ENCODE data around the gene ERMAP.

Gene ERMAP, protein sequence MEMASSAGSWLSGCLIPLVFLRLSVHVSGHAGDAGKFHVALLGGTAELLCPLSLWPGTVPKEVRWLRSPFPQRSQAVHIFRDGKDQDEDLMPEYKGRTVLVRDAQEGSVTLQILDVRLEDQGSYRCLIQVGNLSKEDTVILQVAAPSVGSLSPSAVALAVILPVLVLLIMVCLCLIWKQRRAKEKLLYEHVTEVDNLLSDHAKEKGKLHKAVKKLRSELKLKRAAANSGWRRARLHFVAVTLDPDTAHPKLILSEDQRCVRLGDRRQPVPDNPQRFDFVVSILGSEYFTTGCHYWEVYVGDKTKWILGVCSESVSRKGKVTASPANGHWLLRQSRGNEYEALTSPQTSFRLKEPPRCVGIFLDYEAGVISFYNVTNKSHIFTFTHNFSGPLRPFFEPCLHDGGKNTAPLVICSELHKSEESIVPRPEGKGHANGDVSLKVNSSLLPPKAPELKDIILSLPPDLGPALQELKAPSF

GRCh38 chr1:42816585-42817439 lies at the start of gene ERMAP, which contains the start of gene SVBP:
Gene ERMAP (plus strand): TSS chr1:42817122. CDS start chr1:42830449, 13,327 bp downstream.
Gene SVBP (minus strand): TSS chr1:42817397. CDS start chr1:42816544, 853 bp downstream.
- peak; percentile 86 to 93 (median 93) for DNase-seq (ENCODE audit: low read depth in 2 of 3, low spot score in 1 of 3)

- DNase-seq (ENCODE audit: low read depth in 2 of 3, low spot score in 1 of 3), result no peak
Observed at GRCh38 chr1:42767510-42768000, 49.4 kb upstream of the ERMAP start.

GRCh38 chr1:42768172-42768571 lies 48.8 kb upstream of the ERMAP start:
- DNase-seq (ENCODE audit: low read depth in 2 of 3, low spot score in 1 of 3), result no peak

GRCh38 chr1:42769811-42770210 lies 47.1 kb upstream of the ERMAP start:
- DNase-seq (ENCODE audit: low read depth in 2 of 3, low spot score in 1 of 3), result no peak

- no peak for DNase-seq (ENCODE audit: low read depth in 2 of 3, low spot score in 1 of 3)
Observed at GRCh38 chr1:42773420-42773819, 43.5 kb upstream of the ERMAP start.

DNA sequence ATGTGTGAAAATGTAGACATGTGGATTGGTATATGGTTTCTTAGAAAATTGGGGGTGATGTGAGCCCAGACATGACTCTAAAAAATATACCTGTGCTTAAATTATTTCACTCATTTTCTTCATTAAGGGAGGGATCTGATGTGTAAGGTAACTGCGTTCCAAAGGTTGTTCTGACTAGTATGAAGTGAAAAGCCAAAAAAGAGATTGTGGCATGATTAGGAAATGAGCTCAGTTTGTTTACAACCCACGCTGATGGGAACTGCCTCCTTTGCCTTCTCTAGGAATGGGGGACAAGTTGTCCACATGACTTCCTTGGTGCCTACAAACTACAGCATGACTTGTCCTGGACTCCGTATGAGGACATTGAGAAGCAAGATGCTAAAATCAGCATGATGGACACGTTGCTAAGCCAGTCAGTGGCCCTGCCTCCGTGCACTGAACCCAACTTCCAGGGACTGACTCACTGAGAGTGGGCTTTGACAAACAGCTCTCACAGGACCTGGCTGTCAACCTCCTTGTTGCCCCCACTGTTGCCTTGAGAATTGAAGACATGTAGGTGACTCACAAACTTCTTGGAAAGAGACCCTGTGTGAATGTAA lies 41.9 kb upstream of the ERMAP start:
- DNase-seq (ENCODE audit: low read depth in 2 of 3, low spot score in 1 of 3), result no peak

- DNase-seq (ENCODE audit: low read depth in 2 of 3, low spot score in 1 of 3), result no peak
Observed at GRCh38 chr1:42776502-42776901, 40.4 kb upstream of the ERMAP start.

DNA sequence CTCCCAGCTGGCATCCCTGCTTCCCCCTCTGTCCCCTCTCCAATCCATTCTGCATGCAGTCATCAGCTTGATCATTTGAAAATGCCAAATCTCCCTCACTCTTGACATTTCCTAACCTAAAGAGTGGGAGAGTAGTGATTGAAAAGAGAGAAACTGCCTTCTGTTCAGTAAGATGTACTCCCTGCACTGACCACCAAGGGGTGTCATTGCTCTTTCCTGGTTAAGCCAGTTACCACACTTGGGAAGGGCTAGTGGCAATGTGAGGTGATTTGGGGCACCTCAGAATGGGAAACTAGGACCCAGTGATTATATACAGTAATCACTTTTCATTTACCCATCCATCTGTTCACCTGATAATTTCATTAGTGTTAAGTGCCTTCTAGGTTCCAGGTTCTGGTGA lies 39.1 kb upstream of the ERMAP start:
- DNase-seq (ENCODE audit: low read depth in 2 of 3, low spot score in 1 of 3), result no peak

DNA sequence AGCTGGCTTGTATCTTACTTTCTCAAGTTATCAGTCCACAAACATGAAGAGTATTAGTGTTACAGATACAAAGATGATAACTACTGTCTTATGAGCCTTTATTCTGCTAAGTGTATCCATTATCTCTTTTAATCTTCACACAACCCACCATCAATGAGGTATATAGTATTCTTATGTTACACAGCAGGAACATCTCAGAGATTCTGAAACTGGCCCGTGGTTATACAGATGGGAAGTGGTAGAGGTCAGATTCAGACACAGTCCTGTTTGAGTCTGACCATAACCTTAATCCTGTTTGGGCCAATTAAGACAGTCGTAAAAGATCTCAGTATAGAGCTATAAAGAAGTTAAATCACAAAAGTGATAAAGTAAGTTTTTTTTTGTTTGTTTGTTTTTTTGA lies 37.2 kb upstream of the ERMAP start:
- DNase-seq (ENCODE audit: low read depth in 2 of 3, low spot score in 1 of 3), result no peak

GRCh38 chr1:42780176-42780575 lies 36.7 kb upstream of the ERMAP start:
- no peak for DNase-seq (ENCODE audit: low read depth in 2 of 3, low spot score in 1 of 3)

DNA sequence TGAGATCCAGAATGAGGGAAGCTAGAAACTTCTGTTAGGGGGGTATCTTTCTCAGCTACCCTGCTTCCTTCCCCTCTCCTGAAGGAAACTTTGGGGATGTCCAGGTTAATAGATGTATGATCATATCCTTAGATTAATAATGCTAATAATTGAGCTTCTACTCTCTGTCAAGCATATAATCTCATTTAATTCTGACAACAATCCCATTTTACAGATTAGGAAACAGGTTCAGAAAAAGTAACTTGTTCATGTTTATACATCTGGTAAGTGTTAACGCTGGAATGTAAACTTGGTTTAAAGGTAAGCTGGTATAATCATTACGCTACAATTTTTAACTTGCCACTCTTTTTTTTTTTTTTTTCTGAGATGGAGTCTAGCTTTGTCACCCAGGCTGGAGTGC lies 33.8 kb upstream of the ERMAP start:
- DNase-seq (ENCODE audit: low read depth in 2 of 3, low spot score in 1 of 3), result no peak

DNA sequence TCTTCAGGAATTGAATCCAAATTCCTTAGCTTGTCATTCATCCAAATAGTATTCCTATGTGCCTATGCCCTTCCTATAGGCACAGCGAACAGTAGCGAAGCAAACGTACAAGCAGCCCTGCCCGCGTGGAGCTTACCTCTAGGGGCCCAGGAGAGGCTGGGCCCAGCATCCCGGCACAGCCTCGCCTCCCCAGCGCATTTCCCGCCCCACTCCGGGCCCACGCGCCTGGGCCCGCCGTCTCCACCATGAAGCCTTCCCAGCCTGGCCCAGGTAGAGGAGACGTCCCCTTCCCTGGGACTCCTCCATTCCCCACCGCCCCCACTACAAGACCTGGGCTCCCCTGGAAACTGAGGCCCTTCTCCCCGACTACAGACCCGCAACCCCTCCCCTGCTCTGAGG lies 32.4 kb upstream of the ERMAP start:
- DNase-seq (ENCODE audit: low read depth in 2 of 3, low spot score in 1 of 3), result no peak

DNA sequence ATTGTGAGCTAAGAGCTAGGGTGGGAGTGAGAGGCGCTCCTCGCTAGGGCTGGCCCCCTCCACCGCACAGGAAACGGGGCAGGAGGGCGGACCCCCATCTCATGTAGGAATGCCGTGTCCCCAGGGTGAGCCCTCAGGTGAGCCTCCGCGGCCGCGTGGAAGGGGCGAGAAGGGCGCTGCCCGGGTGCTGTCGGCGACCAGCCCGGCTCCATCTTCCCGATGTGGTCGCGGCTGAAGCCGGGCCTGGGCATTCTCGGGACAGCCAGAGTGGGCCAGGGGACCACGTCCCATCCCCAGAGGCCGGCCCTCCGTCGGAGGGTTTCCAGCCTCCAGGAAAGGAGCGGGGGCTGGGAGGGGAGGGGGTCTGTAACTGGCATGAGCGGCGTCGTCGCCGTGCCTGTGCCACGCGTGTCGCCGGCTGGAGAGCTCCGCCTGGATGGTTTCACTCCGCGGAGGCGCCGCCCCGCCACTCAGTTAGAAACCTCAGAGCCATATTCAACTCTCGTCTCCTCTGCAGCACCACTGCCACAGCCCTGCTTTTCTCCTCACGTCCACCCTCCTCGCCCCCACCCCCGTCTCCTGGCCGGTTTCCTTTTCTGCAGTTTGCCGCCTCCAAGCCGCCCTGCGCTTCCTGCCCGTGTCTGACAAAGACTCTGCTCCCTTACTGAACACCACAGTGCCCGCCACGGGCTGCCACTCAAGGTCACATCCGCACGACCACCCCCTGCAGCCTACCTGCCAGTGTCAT lies 31.8 kb upstream of the ERMAP start, which contains the start of gene TMEM269:
TSS of gene TMEM269 (plus strand) at position 46 of the 748 bp plus-strand sequence. CDS start 4,903 bp downstream, outside the sequence.
- DNase-seq (ENCODE audit: low read depth in 2 of 3, low spot score in 1 of 3), result peak in 1 of 3 donors; percentile 17

DNA sequence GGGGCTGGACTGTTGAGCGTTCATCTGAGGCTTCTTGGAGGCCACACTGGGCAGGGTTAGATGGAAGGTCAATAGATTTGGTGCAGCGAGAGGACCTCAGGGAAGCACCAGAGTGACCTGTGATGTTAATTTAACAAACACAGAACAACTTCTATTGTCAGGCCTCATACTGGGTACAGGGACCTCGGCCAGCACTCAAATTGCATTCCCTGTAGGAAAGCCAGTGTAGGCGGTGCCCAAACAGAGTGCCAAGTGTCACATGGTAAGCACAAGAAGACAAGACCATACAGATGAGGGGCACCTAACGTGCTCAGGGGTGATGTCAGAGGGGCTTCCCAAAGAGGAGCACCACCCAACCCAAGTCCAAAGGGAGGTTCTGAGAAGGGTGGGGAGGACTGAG lies 30.8 kb upstream of the ERMAP start:
- no peak for DNase-seq (ENCODE audit: low read depth in 2 of 3, low spot score in 1 of 3)

- no peak for DNase-seq (ENCODE audit: low read depth in 2 of 3, low spot score in 1 of 3)
Observed at GRCh38 chr1:42788021-42788420, 28.9 kb upstream of the ERMAP start.

GRCh38 chr1:42793824-42794223 lies 23.1 kb upstream of the ERMAP start:
- no peak for DNase-seq (ENCODE audit: low read depth in 2 of 3, low spot score in 1 of 3)

- DNase-seq (ENCODE audit: low read depth in 2 of 3, low spot score in 1 of 3), result no peak
Observed at GRCh38 chr1:42797414-42797813, 19.5 kb upstream of the ERMAP start.

GRCh38 chr1:42797979-42798378 lies 18.9 kb upstream of the ERMAP start:
- no peak for DNase-seq (ENCODE audit: low read depth in 2 of 3, low spot score in 1 of 3)

DNA sequence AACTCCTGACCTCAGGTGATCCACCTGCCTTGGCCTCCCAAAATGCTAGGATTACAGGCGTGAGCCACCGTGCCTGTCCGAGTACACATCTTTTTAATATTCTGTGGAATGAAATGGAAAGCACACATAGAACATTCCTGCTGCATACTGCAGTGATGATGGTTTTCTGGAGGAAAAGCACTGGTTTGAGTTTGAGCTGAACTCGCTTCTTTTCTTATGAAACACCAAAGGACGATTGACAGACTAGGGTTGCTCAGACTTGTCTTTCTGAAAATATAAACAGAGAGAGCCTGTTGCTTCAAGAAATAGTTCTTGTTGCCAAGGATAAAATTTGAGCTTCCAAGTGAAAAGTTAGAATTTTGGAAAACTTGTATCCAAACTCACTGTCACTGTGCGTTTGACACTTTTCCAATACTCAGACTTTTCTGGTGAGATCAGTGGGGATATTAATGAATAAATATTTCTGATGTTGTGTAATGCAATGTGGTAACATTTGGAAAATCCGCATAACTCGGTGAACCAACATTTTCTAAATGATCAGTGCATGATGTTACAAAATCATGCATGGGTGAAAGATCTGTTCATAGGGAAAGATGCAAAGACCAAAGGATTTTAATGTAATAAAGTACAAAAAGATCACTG lies 15.0 kb upstream of the ERMAP start:
- DNase-seq (ENCODE audit: low read depth in 2 of 3, low spot score in 1 of 3), result no peak

- no peak for DNase-seq (ENCODE audit: low read depth in 2 of 3, low spot score in 1 of 3)
Observed at GRCh38 chr1:42806171-42806570, 10.8 kb upstream of the ERMAP start.
